Hematopoietic multipotent progenitor cell treated with erythropoietin and hydrocortisone succinate and interleukin-3 and kit ligand, for 6 days (in vitro differentiated cells): ENCODE data around the gene EXOC6B.

Experiments
- DNase-seq: peaks from one replicate; pipeline ENCODE4 v3.0.0-alpha.2; 2015

Gene EXOC6B

GRCh38 chr2:72731116-72731515 is 94.7 kb downstream of the EXOC6B start:
- no peak for DNase-seq

GRCh38 chr2:72727356-72727755 is 98.5 kb downstream of the EXOC6B start:
- no peak for DNase-seq

- no peak for DNase-seq
Observed at GRCh38 chr2:72723769-72724370, 102.0 kb downstream of the EXOC6B start.

GRCh38 chr2:72722492-72723070 is 103.3 kb downstream of the EXOC6B start:
- no peak for DNase-seq

- DNase-seq = no peak
Observed at GRCh38 chr2:72719416-72719815, 106.4 kb downstream of the EXOC6B start.

- DNase-seq = no peak
Observed at GRCh38 chr2:72718876-72719275, 107.0 kb downstream of the EXOC6B start.

DNA sequence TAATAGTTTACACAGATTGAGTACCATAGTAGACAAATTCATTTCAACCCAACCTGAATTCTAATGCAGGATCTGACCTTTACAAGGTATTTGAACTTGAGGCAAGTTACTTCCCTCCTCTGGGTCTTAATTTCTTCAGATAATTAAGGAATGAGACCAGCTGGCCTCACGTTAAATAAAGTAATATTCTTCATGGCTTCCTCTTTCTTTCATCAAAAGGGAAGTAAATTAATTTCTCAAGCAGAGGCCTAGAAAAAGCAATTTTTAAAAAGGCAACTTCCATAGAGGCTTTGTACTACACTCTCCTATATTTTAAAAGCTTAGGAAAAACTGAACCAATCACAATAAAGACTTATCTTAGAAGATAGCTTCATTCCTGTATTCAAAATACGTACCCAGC is 109.2 kb downstream of the EXOC6B start:
- peak; percentile 5 for DNase-seq

DNA sequence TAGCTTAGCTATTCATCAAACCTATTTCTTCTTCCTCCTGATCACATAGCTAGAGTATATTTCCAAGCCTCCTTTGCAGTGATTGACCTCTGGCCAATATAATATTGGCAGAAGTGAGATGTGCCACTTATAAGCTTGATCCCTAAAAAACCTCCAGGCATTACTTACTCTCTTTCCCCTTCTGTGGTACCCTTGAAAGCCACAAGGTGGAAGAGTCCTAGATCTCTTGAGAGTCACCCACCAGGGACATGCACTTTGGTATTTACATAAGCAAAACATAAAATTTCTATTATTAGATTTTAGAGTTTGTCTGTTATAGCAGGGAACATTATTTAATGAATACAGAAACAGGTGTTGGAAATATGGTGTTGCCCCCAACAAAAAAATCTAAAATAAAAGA is 112.0 kb downstream of the EXOC6B start:
- no peak for DNase-seq

DNA sequence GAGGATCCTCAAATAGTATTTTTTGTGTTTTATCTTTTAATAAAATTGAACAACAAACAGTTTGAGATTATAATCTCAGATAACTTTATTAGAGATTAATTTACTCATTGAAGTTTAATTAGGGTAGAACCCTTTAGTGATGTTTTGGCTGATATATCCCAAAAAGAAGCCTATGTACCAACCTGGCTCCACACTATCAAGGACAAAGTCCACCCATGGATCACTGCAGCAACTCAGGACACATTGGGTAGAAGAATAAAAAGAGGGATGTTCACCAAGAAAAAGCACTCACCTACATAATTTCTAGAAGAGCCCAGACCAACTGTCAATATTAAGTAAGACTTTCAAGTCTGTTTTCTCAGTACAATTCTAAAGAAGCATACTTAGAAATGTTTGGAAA is 112.9 kb downstream of the EXOC6B start:
- DNase-seq = no peak

DNA sequence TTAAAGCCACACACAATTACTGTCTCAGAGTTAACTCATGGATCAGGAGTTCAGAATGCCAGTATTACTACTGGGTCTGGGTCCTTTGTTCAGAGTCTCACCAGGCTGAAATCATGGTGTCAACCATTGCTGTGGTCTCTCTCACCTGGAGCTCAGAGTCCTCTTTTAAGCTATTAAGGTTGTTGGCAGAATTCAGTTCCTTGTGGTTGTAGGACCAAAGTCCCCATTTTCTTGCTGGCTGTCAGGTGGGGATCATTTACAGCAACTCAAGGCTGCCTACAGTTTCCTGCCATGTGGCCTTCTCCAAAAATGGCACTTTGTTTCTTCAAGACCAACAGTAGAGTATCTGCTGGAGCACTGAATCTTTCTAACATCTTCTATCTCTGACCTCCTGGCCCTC is 113.5 kb downstream of the EXOC6B start:
- DNase-seq = no peak

DNA sequence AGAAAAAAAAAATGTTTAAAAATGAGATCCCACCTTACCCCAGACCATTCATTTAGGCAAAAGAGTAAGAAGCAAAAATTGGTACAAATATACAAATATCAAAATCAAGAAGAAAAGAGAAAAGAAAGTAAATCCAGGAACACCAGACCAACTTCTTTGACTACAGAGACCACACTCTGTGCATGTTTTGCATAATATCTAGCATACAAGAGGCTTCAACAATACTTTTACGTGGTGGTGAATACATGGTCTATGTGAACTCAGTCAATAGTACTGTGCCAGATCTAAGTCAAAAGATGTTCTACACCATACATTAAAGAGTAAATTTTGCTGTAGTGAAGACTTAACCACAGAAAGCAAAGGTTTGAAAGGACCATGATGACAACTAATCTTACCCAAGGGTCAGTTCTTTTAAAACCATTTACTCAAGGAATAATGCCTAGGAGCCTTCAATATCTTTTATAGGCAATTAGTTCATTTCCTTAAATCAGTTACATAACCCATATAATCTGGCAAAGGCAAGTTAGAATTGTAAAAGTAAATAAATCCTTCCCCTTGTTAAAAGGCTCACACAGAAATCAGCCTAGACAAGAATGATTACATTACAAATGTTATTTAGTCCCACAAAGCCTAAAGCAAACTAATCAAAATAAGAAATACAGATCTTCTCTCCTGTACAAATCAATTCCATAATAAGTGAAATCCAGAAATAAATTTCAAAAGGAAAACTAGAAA is 115.2 kb downstream of the EXOC6B start:
- no peak for DNase-seq

DNA sequence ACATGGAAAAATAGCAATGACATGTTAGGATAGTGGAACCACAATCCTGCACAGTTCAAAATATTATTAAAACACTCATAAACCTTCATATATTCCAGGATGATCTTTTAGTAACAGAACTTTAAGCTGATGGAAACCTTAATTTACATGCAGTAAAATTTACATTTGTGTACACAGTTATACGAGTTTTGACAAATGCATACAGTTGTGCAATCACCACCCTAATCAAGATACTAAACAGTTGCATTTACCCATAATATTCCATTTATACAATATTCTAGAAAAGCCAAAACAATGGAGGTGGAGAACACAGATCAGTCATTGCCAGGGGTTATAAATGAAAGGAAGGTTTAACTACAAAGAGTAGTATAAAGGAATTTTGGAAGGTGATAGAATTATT is 117.6 kb downstream of the EXOC6B start:
- DNase-seq = no peak

DNA sequence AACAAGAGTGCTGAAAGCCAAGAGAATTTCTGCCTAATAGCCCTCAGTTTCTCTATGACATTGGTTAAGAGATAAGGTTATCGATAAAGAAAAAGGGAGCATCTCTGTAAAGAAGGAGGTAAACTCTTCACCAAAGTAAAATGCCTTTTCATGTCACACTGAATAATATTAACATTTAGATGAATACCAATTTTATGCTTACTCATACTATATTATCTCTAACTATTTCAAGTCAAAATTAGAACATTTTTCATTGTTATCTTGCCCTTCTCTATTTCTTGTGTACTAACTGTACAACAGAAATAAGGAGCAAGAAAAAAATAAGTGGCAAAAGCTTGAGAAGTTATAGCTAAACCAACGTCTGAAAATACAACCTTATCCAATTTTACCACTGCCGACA is 127.5 kb downstream of the EXOC6B start:
- DNase-seq = no peak

DNA sequence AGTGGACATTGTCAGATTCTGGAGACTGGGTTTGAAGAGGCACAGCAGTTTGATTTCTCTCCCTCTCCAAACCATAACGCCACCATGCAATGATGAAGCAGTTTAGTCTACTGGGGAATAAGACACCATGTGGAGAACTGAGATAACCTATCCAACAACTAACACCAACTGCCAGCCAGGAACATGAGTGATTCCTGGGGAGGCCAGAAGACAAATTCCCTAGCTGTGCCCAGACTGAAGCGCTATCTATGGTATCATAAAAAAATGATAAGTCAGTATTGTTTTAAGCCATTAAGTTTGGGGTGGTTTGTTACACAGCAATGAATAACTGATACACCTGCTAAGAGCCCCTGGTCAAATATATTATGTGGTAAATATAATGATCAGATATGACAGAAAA is 129.3 kb downstream of the EXOC6B start:
- no peak for DNase-seq

DNA sequence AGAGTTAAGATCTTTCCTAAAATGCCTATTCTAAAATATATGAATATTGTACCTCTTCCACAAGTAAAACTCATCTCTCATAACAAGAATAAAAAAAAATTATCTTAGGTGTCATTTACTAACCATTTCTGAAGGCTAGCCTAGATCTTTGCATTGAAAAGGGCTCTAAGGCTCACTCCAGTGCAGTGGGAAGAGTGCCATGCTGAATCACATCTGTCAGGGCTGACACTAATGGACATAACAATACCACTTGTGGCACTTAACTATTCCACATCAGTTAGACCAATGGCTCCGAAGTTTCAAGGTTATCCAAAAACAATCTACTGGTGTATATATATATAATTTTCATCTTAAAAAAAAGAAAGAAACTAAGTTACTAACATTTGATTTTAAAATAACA is 130.2 kb downstream of the EXOC6B start:
- no peak for DNase-seq

GRCh38 chr2:72694715-72695496 is 130.9 kb downstream of the EXOC6B start:
- no peak for DNase-seq

- DNase-seq = no peak
Observed at GRCh38 chr2:72689579-72690195, 136.1 kb downstream of the EXOC6B start.

- DNase-seq = no peak
Observed at GRCh38 chr2:72685638-72686213, 140.1 kb downstream of the EXOC6B start.

- DNase-seq = no peak
Observed at GRCh38 chr2:72682061-72682460, 143.8 kb downstream of the EXOC6B start.

GRCh38 chr2:72681016-72681995 is 144.5 kb downstream of the EXOC6B start:
- no peak for DNase-seq

- no peak for DNase-seq
Observed at GRCh38 chr2:72678024-72678423, 147.8 kb downstream of the EXOC6B start.
